ENCODE data around the gene FBXO34. TPM values are rescaled to one million over a fixed set of nuclear protein-coding genes. Genes with fewer than 3 reads are reported as not detected.
"Not testable (repeated sequence)": the region's sequence is repeated elsewhere in the genome, so short reads cannot be mapped to it uniquely, and the experiment has no call there.

FBXO34 gene
- total RNA-seq, 2 donors from 2014 or later, result 18.8 to 23.8 TPM

GRCh38 chr14:55356913-55357312 is 85.7 kb downstream of the FBXO34 start:
- ATAC-seq, result no peak
- intact Hi-C loops (cut with DNase I), result no loop called here
- no peak for DNase-seq

DNA sequence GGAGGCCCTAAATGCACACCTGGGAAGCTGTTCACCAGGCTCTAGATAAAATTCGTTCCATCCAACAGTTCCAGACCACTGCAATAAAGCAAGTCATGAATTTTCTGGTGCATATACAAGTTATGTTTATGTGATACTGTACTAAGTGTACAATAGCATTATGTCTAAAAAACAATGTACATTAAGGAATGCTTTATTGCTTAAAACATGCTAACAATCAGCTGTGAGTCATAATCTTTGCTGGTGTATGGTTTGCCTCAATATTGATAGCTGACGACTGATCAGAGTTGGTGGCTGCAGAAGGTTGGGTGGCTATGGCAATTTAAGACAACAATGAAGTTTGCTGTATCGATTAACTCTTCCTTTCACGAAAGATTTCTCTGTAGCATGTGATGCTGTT is 88.1 kb downstream of the FBXO34 start:
- intact Hi-C loops (cut with DNase I), result no loop called here
- ATAC-seq, result no peak
- no peak for DNase-seq

- intact Hi-C loops (cut with DNase I), result no loop called here
- DNase-seq, result no peak
- no peak for ATAC-seq
Observed at GRCh38 chr14:55361190-55361589, 90.0 kb downstream of the FBXO34 start.

GRCh38 chr14:55366271-55366670 is 95.0 kb downstream of the FBXO34 start:
- DNase-seq, result no peak
- ATAC-seq, result no peak
- intact Hi-C loops (cut with DNase I), result no loop called here

GRCh38 chr14:55370883-55371455 is 99.7 kb downstream of the FBXO34 start:
- ATAC-seq (no peak), DNase-seq (no peak)
- intact Hi-C loops (cut with DNase I), result no loop called here

DNA sequence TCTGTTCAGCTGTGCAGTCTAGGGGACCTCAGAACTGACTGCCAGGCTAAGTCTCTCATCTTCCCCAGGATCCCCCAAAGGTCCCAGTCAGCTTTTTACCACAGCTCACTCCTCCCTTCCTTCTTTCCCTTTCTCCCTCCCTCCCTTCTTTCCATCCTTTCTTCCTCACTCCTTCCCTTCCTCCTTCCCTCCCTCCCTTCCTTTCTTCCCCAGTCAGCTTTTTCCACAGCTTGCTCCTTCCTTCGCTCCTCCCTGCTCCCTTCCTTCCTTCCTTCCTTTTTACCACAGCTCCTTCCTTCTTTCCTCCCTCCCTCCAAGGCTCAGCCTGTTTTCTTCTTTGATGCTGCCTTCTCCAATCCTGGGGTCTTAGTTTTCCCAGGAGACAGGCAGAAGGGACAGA is 101.2 kb downstream of the FBXO34 start:
- intact Hi-C loops (cut with DNase I), result no loop called here
- DNase-seq (no peak), ATAC-seq (no peak)

DNA sequence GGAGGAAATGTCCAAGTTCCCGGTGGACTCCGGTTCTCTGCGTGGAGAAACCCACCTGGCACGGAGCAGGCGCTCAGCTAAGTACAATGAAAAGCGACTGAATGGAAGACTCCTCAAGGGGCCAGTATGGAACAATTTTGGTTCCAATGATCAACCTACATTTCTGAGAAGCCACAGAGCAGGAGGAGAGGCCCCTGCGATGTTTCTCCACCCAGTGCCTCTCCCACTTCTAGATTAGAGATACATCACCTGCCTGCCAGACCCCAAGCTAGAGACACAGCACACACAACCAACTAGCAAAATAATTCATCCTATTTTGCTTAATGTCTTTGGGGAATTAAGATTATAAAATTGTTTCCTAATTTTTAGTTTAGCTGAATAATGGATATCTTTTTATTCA is 101.6 kb downstream of the FBXO34 start:
- intact Hi-C loops (cut with DNase I), result no loop called here
- DNase-seq, result no peak
- ATAC-seq, result no peak

GRCh38 chr14:55373784-55374705 is 102.8 kb downstream of the FBXO34 start:
- DNase-seq (no peak), ATAC-seq (no peak)
- intact Hi-C loops (cut with DNase I), result no loop called here

DNA sequence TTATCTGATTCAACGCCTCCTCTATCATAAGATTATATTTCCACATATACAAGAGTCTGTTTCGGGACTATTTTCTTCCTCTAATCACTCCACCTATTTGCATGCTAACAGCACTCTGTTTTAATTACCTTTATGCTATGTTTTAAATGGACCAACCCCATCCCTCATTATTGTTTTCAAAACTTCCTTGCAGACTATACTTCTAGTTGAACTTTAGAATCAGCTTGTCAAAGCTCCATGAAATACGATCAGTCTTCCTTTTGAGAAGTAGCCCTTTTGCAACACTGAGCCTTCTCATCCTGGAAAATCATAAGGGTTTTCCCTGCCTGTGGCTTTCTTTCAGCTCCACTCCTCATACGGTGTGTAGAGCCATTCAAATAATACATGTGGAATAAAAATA is 103.5 kb downstream of the FBXO34 start:
- ATAC-seq (no peak), DNase-seq (no peak)
- intact Hi-C loops (cut with DNase I), result no loop called here

DNA sequence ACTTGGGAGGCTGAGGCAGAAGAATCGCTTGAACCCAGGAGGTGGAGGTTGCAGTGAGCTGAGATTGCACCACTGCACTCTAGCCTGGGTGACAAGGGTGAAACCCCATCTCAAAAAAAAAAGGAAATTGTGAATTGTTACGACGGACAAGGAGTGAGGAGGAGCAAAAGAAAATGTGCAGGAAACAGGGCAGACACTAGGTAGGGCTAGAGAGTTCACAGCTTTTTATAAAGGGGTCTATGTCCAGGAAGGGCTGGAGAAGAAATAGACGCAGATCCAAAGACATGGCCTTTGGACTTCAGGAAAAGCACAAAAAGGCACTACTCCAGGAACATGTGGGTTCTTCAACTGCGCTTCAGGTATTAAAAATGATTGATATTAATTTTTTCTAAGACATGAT is 106.0 kb downstream of the FBXO34 start:
- ATAC-seq (no peak), DNase-seq (no peak)
- intact Hi-C loops (cut with DNase I), result no loop called here

DNA sequence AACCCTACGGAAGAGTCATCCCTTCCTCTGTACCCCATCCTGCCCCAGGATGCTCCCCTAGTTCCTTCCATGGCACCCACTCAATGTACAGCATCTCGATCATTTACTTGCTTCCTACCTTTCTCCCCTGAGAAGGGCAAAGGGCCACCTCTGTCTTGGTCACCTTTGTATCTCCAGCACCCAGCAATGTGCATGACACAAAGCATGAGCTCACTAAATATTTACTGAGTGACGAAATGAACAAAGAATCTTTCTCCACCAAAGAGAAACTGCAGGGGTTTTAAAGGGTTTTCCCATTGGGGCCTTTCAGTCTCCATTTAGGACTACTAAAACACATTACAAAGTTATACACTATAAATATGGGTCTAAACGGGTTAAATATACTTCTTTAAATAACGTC is 109.8 kb downstream of the FBXO34 start:
- intact Hi-C loops (cut with DNase I), result no loop called here
- no peak for ATAC-seq
- no peak for DNase-seq

DNA sequence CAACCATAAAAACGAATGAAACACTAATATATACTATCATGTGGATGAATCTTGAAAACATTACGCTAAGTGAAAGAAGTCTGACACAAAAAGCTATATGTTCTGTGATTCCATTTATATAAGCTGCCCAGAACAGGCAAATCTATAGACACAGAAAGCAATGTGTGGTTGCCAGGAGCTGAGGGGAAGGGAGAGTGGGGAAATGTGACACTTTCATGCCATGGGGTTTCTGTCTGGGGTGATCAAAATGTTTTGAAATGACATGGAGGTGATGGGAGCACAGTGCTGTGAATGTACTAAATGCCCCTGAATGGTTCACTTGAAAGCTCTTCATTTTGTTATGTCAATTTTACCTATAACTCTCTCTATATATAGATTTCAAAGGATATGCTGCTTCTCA is 110.3 kb downstream of the FBXO34 start:
- ATAC-seq (no peak), DNase-seq (no peak)
- intact Hi-C loops (cut with DNase I), result no loop called here

- no peak for ATAC-seq
- DNase-seq, result no peak
- intact Hi-C loops (cut with DNase I), result no loop called here
Observed at GRCh38 chr14:55382483-55382882, 111.3 kb downstream of the FBXO34 start.

DNA sequence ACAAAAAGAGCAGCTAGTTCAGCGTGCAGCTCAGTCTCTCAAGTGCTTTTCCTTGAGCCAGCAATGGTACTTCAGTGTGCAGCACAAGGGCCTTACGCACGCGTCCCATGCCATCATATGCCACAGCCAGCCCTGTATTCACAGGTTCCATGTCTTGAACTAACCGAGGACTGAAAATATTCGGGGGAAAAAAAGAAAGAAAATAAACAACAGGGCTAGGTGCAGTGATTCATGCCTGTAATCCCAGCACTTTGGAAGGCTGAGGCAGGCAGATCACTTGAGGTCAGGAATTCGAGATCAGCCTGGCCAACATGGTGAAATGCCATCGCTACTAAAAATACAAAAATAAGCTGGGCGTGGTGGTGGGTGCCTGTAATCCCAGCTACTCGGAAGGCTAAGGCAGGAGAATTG is 111.8 kb downstream of the FBXO34 start:
- DNase-seq; intact Hi-C loops (cut with DNase I): not testable (repeated sequence)
- ATAC-seq, result peak; percentile 50 to 66

DNA sequence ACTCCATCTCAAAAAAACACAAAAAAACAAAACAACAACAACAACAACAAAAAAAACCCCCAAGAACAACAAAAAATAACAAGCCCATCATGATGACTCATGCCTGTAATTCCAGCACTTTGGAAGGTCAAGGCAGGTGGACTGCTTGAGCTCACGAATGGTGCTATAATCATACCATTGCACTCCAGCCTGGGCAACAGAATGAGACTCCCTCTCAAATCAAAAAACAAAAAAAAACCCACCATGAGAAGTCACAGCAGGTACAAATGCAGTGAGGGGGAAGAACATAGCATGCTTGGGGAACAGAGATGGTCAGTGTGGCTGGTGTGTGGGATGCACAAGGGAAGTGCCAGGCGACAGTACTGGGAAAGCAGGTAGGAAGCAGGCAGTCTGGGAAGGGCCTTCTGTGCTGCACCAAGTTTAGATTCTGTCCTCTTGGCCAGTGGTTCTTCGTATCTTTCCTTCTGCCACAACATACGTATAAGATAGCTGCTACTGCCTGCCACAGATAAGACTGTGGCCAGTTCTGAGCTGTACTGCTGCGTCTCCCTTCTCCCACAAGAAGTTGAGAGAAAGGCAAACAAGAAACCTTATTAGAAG is 112.4 kb downstream of the FBXO34 start:
- intact Hi-C loops (cut with DNase I), result no loop called here
- DNase-seq, result no peak
- peak; percentile 42 to 74 for ATAC-seq

DNA sequence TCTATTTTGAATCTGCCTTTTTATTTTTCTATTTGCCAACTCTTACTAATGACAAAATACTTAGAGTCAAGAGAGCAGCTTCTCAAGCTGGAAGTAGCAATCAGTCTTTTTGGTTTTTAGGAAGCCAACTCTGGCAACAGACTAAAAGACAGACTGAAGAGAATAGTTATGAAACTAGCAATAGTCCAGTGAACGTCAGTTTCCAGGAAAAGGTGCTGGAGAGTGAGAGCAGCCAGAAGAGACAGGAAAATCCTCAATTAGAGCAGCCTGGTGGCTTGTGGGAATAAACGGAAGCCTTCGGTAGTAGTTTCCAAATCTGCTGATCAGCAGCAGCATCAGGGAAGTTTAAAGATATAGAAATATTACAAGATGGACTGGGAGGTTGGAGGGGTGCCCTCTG is 113.3 kb downstream of the FBXO34 start:
- DNase-seq (no peak), ATAC-seq (peak in 1 of 2 donors; percentile 42)
- intact Hi-C loops (cut with DNase I), result no loop called here

DNA sequence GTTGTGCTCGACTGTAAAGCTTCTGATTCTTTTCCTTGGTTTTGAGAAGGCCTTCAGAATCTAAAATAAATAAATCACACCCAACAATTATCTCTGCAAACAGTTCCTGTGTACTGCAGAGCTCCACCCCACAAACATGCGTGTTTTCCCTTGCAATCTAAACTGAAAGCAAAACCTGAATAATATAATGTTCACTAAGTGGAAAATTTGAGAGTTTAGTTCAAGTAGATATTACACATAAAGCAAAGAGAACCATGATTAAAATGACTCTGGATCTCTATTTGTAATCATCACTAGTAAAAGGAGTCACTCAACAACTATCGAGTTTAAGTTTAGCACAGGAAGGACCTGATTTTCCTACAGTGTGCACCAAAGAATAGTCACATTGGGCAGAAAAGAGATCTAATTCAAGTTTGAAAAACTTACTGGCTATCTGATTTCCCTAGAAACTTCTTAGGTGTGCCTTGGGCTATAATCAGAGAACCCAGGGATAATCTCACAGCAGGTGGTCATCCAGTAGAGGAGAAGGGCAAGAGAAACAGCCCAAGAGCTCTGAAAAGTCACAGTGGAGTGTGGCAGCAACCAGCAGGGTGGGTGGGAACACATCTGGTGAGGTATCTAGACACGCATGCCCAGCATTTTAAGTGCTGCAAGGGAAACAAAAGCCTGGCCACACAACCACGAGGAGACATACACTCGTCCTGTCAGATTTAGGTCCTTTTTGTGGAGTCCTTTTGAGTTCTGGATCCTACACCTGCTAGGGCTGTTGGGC is 115.0 kb downstream of the FBXO34 start:
- intact Hi-C loops (cut with DNase I), result no loop called here
- ATAC-seq, result no peak
- DNase-seq, result no peak

GRCh38 chr14:55387121-55387520 is 115.9 kb downstream of the FBXO34 start:
- DNase-seq (no peak), ATAC-seq (no peak)
- intact Hi-C loops (cut with DNase I), result no loop called here

- no peak for ATAC-seq
- DNase-seq, result no peak
- intact Hi-C loops (cut with DNase I), result no loop called here
Observed at GRCh38 chr14:55388160-55388559, 116.9 kb downstream of the FBXO34 start.

GRCh38 chr14:55389330-55389729 is 118.1 kb downstream of the FBXO34 start:
- intact Hi-C loops (cut with DNase I), result no loop called here
- ATAC-seq (no peak), DNase-seq (no peak)

All from left cardiac atrium (tissue), 4 donors.